ENCODE results near the gene TSPAN4.

The TSPAN4 gene

GRCh38 chr11:831118-831864 is 11.4 kb upstream of the TSPAN4 start:
- H3K27me3 ChIP-seq (ENCODE audit: control insufficient read depth in 2 of 2, insufficient read depth in 2 of 2, low read length in 2 of 2): no peaks in the 10 kb centered on the region
- no peak overlapping the region for H3K27ac ChIP-seq (ENCODE audit: low read depth in 2 of 2, low read length in 2 of 2)
- H3K36me3 ChIP-seq (ENCODE audit: control insufficient read depth in 2 of 2, insufficient read depth in 2 of 2, low read length in 2 of 2): peaks cover 2 to 3% of the 10 kb centered on the region in 2 donors
- peaks cover 67 to 72% of the 10 kb centered on the region in 2 donors for H3K4me1 ChIP-seq (ENCODE audit: control insufficient read depth in 2 of 2, insufficient read depth in 2 of 2, low read length in 2 of 2)
- no peak overlapping the region for H3K4me3 ChIP-seq (ENCODE audit: low read length in 2 of 2)
- H3K9me3 ChIP-seq (ENCODE audit: control insufficient read depth in 2 of 2, low read length in 2 of 2): no peaks in the 10 kb centered on the region
- no peak overlapping the region for H3K9ac ChIP-seq (ENCODE audit: low read depth in 1 of 2, low read length in 2 of 2)

GRCh38 chr11:831961-832528 is 10.6 kb upstream of the TSPAN4 start:
- H3K9ac ChIP-seq (ENCODE audit: low read depth in 1 of 2, low read length in 2 of 2): peak overlapping the region; percentile 70 to 82
- H3K27ac ChIP-seq (ENCODE audit: low read depth in 2 of 2, low read length in 2 of 2): peak overlapping the region; percentile 64 to 93
- peaks cover 6 to 10% of the 10 kb centered on the region in 2 donors for H3K36me3 ChIP-seq (ENCODE audit: control insufficient read depth in 2 of 2, insufficient read depth in 2 of 2, low read length in 2 of 2)
- no peaks in the 10 kb centered on the region for H3K27me3 ChIP-seq (ENCODE audit: control insufficient read depth in 2 of 2, insufficient read depth in 2 of 2, low read length in 2 of 2)
- no peaks in the 10 kb centered on the region for H3K9me3 ChIP-seq (ENCODE audit: control insufficient read depth in 2 of 2, low read length in 2 of 2)
- peak overlapping the region; percentile 52 to 65 for H3K4me3 ChIP-seq (ENCODE audit: low read length in 2 of 2)
- H3K4me1 ChIP-seq (ENCODE audit: control insufficient read depth in 2 of 2, insufficient read depth in 2 of 2, low read length in 2 of 2): peaks cover 67 to 71% of the 10 kb centered on the region in 2 donors

GRCh38 chr11:832529-833113 is 10.0 kb upstream of the TSPAN4 start, which contains the start of gene CD151:
Gene CD151, plus strand, starts transcription at chr11:832952. Its CDS starts 3,118 bp downstream, at chr11:836070.
- no peaks in the 10 kb centered on the region for H3K9me3 ChIP-seq (ENCODE audit: control insufficient read depth in 2 of 2, low read length in 2 of 2)
- H3K27me3 ChIP-seq (ENCODE audit: control insufficient read depth in 2 of 2, insufficient read depth in 2 of 2, low read length in 2 of 2): no peaks in the 10 kb centered on the region
- H3K36me3 ChIP-seq (ENCODE audit: control insufficient read depth in 2 of 2, insufficient read depth in 2 of 2, low read length in 2 of 2): peaks cover 12 to 16% of the 10 kb centered on the region in 2 donors
- H3K4me1 ChIP-seq (ENCODE audit: control insufficient read depth in 2 of 2, insufficient read depth in 2 of 2, low read length in 2 of 2): peaks cover 64 to 73% of the 10 kb centered on the region in 2 donors
- H3K27ac ChIP-seq (ENCODE audit: low read depth in 2 of 2, low read length in 2 of 2): peak within 1 kb of the TSS; percentile 93 to 95
- H3K9ac ChIP-seq (ENCODE audit: low read depth in 1 of 2, low read length in 2 of 2): peak within 1 kb of the TSS; percentile 88 to 92
- peak within 1 kb of the TSS; percentile 78 to 83 for H3K4me3 ChIP-seq (ENCODE audit: low read length in 2 of 2)

GRCh38 chr11:833114-833791 is 9.4 kb upstream of the TSPAN4 start:
- no peaks in the 10 kb centered on the region for H3K9me3 ChIP-seq (ENCODE audit: control insufficient read depth in 2 of 2, low read length in 2 of 2)
- peaks cover 58 to 72% of the 10 kb centered on the region in 2 donors for H3K4me1 ChIP-seq (ENCODE audit: control insufficient read depth in 2 of 2, insufficient read depth in 2 of 2, low read length in 2 of 2)
- H3K36me3 ChIP-seq (ENCODE audit: control insufficient read depth in 2 of 2, insufficient read depth in 2 of 2, low read length in 2 of 2): peaks cover 17 to 18% of the 10 kb centered on the region in 2 donors
- H3K27ac ChIP-seq (ENCODE audit: low read depth in 2 of 2, low read length in 2 of 2): peak overlapping the region; percentile 93 to 95
- H3K4me3 ChIP-seq (ENCODE audit: low read length in 2 of 2): peak overlapping the region; percentile 78 to 83
- H3K9ac ChIP-seq (ENCODE audit: low read depth in 1 of 2, low read length in 2 of 2): peak overlapping the region; percentile 88 to 92
- no peaks in the 10 kb centered on the region for H3K27me3 ChIP-seq (ENCODE audit: control insufficient read depth in 2 of 2, insufficient read depth in 2 of 2, low read length in 2 of 2)

GRCh38 chr11:833849-834311 is 8.8 kb upstream of the TSPAN4 start:
- H3K36me3 ChIP-seq (ENCODE audit: control insufficient read depth in 2 of 2, insufficient read depth in 2 of 2, low read length in 2 of 2): peaks cover 21 to 22% of the 10 kb centered on the region in 2 donors
- peaks cover 56 to 72% of the 10 kb centered on the region in 2 donors for H3K4me1 ChIP-seq (ENCODE audit: control insufficient read depth in 2 of 2, insufficient read depth in 2 of 2, low read length in 2 of 2)
- H3K4me3 ChIP-seq (ENCODE audit: low read length in 2 of 2): peak overlapping the region; percentile 78 to 83
- peak overlapping the region; percentile 93 to 95 for H3K27ac ChIP-seq (ENCODE audit: low read depth in 2 of 2, low read length in 2 of 2)
- no peaks in the 10 kb centered on the region for H3K27me3 ChIP-seq (ENCODE audit: control insufficient read depth in 2 of 2, insufficient read depth in 2 of 2, low read length in 2 of 2)
- peak overlapping the region; percentile 88 to 92 for H3K9ac ChIP-seq (ENCODE audit: low read depth in 1 of 2, low read length in 2 of 2)
- H3K9me3 ChIP-seq (ENCODE audit: control insufficient read depth in 2 of 2, low read length in 2 of 2): no peaks in the 10 kb centered on the region

- Histone ChIP-seq H3K9me3 (ENCODE audit: control insufficient read depth in 2 of 2, low read length in 2 of 2) (no peaks in the 10 kb centered on the region), H3K27ac (ENCODE audit: low read depth in 2 of 2, low read length in 2 of 2) (peak overlapping the region; percentile 93 to 95), H3K4me1 (ENCODE audit: control insufficient read depth in 2 of 2, insufficient read depth in 2 of 2, low read length in 2 of 2) (peaks cover 51 to 69% of the 10 kb centered on the region in 2 donors), H3K4me3 (ENCODE audit: low read length in 2 of 2) (peak overlapping the region; percentile 56 to 78), H3K9ac (ENCODE audit: low read depth in 1 of 2, low read length in 2 of 2) (peak overlapping the region; percentile 63 to 81), H3K27me3 (ENCODE audit: control insufficient read depth in 2 of 2, insufficient read depth in 2 of 2, low read length in 2 of 2) (no peaks in the 10 kb centered on the region), H3K36me3 (ENCODE audit: control insufficient read depth in 2 of 2, insufficient read depth in 2 of 2, low read length in 2 of 2) (peaks cover 26 to 29% of the 10 kb centered on the region in 2 donors)
Measured at GRCh38 chr11:834371-835316, 8.0 kb upstream of the TSPAN4 start.

- no peaks in the 10 kb centered on the region for H3K9me3 ChIP-seq (ENCODE audit: control insufficient read depth in 2 of 2, low read length in 2 of 2)
- H3K4me1 ChIP-seq (ENCODE audit: control insufficient read depth in 2 of 2, insufficient read depth in 2 of 2, low read length in 2 of 2): peaks cover 46 to 60% of the 10 kb centered on the region in 2 donors
- no peak overlapping the region for H3K9ac ChIP-seq (ENCODE audit: low read depth in 1 of 2, low read length in 2 of 2)
- no peak overlapping the region for H3K4me3 ChIP-seq (ENCODE audit: low read length in 2 of 2)
- H3K27me3 ChIP-seq (ENCODE audit: control insufficient read depth in 2 of 2, insufficient read depth in 2 of 2, low read length in 2 of 2): no peaks in the 10 kb centered on the region
- peaks cover 33 to 41% of the 10 kb centered on the region in 2 donors for H3K36me3 ChIP-seq (ENCODE audit: control insufficient read depth in 2 of 2, insufficient read depth in 2 of 2, low read length in 2 of 2)
- no peak overlapping the region for H3K27ac ChIP-seq (ENCODE audit: low read depth in 2 of 2, low read length in 2 of 2)
Measured at GRCh38 chr11:836274-836673, 6.4 kb upstream of the TSPAN4 start.

- H3K9ac ChIP-seq (ENCODE audit: low read depth in 1 of 2, low read length in 2 of 2): peak overlapping the region in 1 of 2 donors; percentile 15
- H3K27ac ChIP-seq (ENCODE audit: low read depth in 2 of 2, low read length in 2 of 2): no peak overlapping the region
- peaks cover 45 to 61% of the 10 kb centered on the region in 2 donors for H3K4me1 ChIP-seq (ENCODE audit: control insufficient read depth in 2 of 2, insufficient read depth in 2 of 2, low read length in 2 of 2)
- peaks cover 33 to 41% of the 10 kb centered on the region in 2 donors for H3K36me3 ChIP-seq (ENCODE audit: control insufficient read depth in 2 of 2, insufficient read depth in 2 of 2, low read length in 2 of 2)
- no peak overlapping the region for H3K4me3 ChIP-seq (ENCODE audit: low read length in 2 of 2)
- H3K9me3 ChIP-seq (ENCODE audit: control insufficient read depth in 2 of 2, low read length in 2 of 2): no peaks in the 10 kb centered on the region
- no peaks in the 10 kb centered on the region for H3K27me3 ChIP-seq (ENCODE audit: control insufficient read depth in 2 of 2, insufficient read depth in 2 of 2, low read length in 2 of 2)
Measured at GRCh38 chr11:836700-837099, 6.0 kb upstream of the TSPAN4 start.

All from mucosa of rectum (tissue), 2 donors.